Dendritic cell treated with granulocyte-macrophage colony-stimulating factor and Interleukin-4, amounts not matched to agents 40 ng/mL and 50 ng/mL, for 4 days (primary cell): ENCODE data around the gene INSC.

Experiments
- H3K27ac Mint-ChIP-seq: one replicate; pipeline ENCODE4 v1.8.0; 2022; ENCODE audit warnings: mild to moderate bottlenecking, mixed read lengths
- H3K27me3 Mint-ChIP-seq: one replicate; pipeline ENCODE4 v1.8.0; 2022; ENCODE audit warnings: mild to moderate bottlenecking, mixed read lengths
- H3K36me3 Mint-ChIP-seq: one replicate; pipeline ENCODE4 v1.8.0; 2022; ENCODE audit warnings: low read depth, mixed read lengths
- H3K4me1 Mint-ChIP-seq: one replicate; pipeline ENCODE4 v1.8.0; 2022; ENCODE audit warnings: low read depth, mixed read lengths
- H3K4me3 Mint-ChIP-seq: one replicate; pipeline ENCODE4 v1.8.0; 2022; ENCODE audit warnings: mild to moderate bottlenecking, moderate library complexity, mixed read lengths
- H3K9me3 Mint-ChIP-seq: one replicate; pipeline ENCODE4 v1.8.0; 2022; ENCODE audit warnings: mixed read lengths
- intact Hi-C: fragments of 100-400 bp; cut with micrococcal nuclease; formaldehyde crosslinking; loops from one replicate; pipeline ENCODE4 v1.15.0; 2022

Gene INSC

GRCh38 chr11:15295695-15296094 is 181.0 kb downstream of the INSC start:
- intact Hi-C loops, result no loop called here
- no peak overlapping the region for H3K4me3 Mint-ChIP-seq
- no peaks in the 10 kb centered on the region for H3K4me1 Mint-ChIP-seq
- no peaks in the 10 kb centered on the region for H3K27me3 Mint-ChIP-seq
- H3K27ac Mint-ChIP-seq, result no peak overlapping the region
- no peaks in the 10 kb centered on the region for H3K36me3 Mint-ChIP-seq
- H3K9me3 Mint-ChIP-seq, result no peaks in the 10 kb centered on the region
